H9 (cell line): ENCODE measurements around the gene CASK. TPM values are rescaled to one million over a fixed set of nuclear protein-coding genes. Genes with fewer than 3 reads are reported as not detected.

ENCODE experiments used
- DNase-seq: peaks from one replicate; pipeline ENCODE4 v3.0.0-alpha.2; 2017
- H2AFZ ChIP-seq: one replicate; pipeline ENCODE4 v1.6.1; 2013; ENCODE audit warnings: mild to moderate bottlenecking, low read length, control low read depth, moderate library complexity
- H2AK5ac ChIP-seq: 2 replicates; pipeline ENCODE4 v1.6.1; 2013; ENCODE audit warnings: low read length, control low read depth, mixed read lengths; ENCODE audit not compliant: insufficient read length
- H2BK120ac ChIP-seq: one replicate; pipeline ENCODE4 v1.6.1; 2013; ENCODE audit warnings: low read depth, mild to moderate bottlenecking, low read length, control low read depth, inconsistent platforms; ENCODE audit not compliant: poor library complexity, severe bottlenecking
- H2BK12ac ChIP-seq: 2 replicates; pipeline ENCODE4 v1.6.1; 2013; ENCODE audit warnings: low read length, control low read depth, mixed read lengths, low read depth; ENCODE audit not compliant: insufficient read length
- H2BK15ac ChIP-seq: 2 replicates; pipeline ENCODE4 v1.6.1; 2013; ENCODE audit warnings: low read depth, low read length, control low read depth
- H2BK20ac ChIP-seq: one replicate; pipeline ENCODE4 v1.6.1; 2013; ENCODE audit warnings: low read depth, mild to moderate bottlenecking, low read length, control low read depth, inconsistent platforms; ENCODE audit not compliant: poor library complexity, severe bottlenecking
- H2BK5ac ChIP-seq: 2 replicates; pipeline ENCODE4 v1.6.1; 2013; ENCODE audit warnings: low read length, control low read depth, mixed read lengths; ENCODE audit not compliant: insufficient read length
- H3K14ac ChIP-seq: 2 replicates; pipeline ENCODE4 v1.6.1; 2013; ENCODE audit warnings: low read length, control low read depth; ENCODE audit not compliant: insufficient read depth
- H3K18ac ChIP-seq: 2 replicates; pipeline ENCODE4 v1.6.1; 2013; ENCODE audit warnings: low read depth, mild to moderate bottlenecking, mixed read lengths, low read length, control low read depth; ENCODE audit not compliant: insufficient read length
- H3K23ac ChIP-seq: 2 replicates; pipeline ENCODE4 v1.6.1; 2013; ENCODE audit warnings: low read length, control low read depth, mixed read lengths, low read depth; ENCODE audit not compliant: insufficient read length
- H3K23me2 ChIP-seq: 2 replicates; pipeline ENCODE4 v1.6.1; 2013; ENCODE audit warnings: low read depth, mild to moderate bottlenecking, mixed read lengths, low read length, control low read depth; ENCODE audit not compliant: insufficient read length, poor library complexity, severe bottlenecking
- H3K27ac ChIP-seq: 2 replicates; pipeline ENCODE4 v1.5.1; 2013; ENCODE audit warnings: low read length, control low read depth, mixed read lengths, low read depth; ENCODE audit not compliant: insufficient read length
- H3K27me3 ChIP-seq: 2 replicates; pipeline ENCODE4 v1.6.1; 2013; ENCODE audit warnings: low read length, control low read depth, inconsistent platforms; ENCODE audit not compliant: insufficient read depth
- H3K4ac ChIP-seq: 2 replicates; pipeline ENCODE4 v1.6.1; 2013; ENCODE audit warnings: low read depth, mild to moderate bottlenecking, control low read depth, inconsistent platforms, low read length, moderate library complexity
- H3K4me1 ChIP-seq: 2 replicates; pipeline ENCODE4 v1.6.1; 2013; ENCODE audit warnings: low read length, control low read depth, inconsistent platforms; ENCODE audit not compliant: insufficient read depth
- H3K4me2 ChIP-seq: 2 replicates; pipeline ENCODE4 v1.6.1; 2013; ENCODE audit warnings: low read length, control low read depth, mixed read lengths; ENCODE audit not compliant: insufficient read length, insufficient read depth
- H3K56ac ChIP-seq: 2 replicates; pipeline ENCODE4 v1.6.1; 2013; ENCODE audit warnings: low read depth, mild to moderate bottlenecking, mixed read lengths, low read length, control low read depth; ENCODE audit not compliant: insufficient read length
- H3K79me1 ChIP-seq: 2 replicates; pipeline ENCODE4 v1.6.1; 2013; ENCODE audit warnings: low read depth, mild to moderate bottlenecking, moderate library complexity, low read length, control low read depth, inconsistent platforms; ENCODE audit not compliant: insufficient read depth, poor library complexity, severe bottlenecking
- H3K79me2 ChIP-seq: 2 replicates; pipeline ENCODE4 v1.6.1; 2013; ENCODE audit warnings: low read length, control low read depth, inconsistent platforms; ENCODE audit not compliant: insufficient read depth
- H3K9ac ChIP-seq: 2 replicates; pipeline ENCODE4 v1.6.1; 2013; ENCODE audit warnings: low read length, control low read depth, mixed read lengths; ENCODE audit not compliant: insufficient read length; ENCODE audit errors: extremely low read depth
- H3K9me3 ChIP-seq: one replicate; pipeline ENCODE4 v1.6.1; 2013; ENCODE audit warnings: low read depth, low read length, inconsistent platforms; ENCODE audit not compliant: control insufficient read depth
- H3T11ph ChIP-seq: one replicate; pipeline ENCODE4 v1.6.1; 2013; ENCODE audit warnings: mild to moderate bottlenecking, low read length, control low read depth, inconsistent platforms
- H4K20me1 ChIP-seq: one replicate; pipeline ENCODE4 v1.6.1; 2013; ENCODE audit not compliant: control insufficient read depth, insufficient read length, insufficient read depth
- H4K5ac ChIP-seq: 2 replicates; pipeline ENCODE4 v1.6.1; 2013; ENCODE audit warnings: low read depth, mild to moderate bottlenecking, mixed read lengths, low read length, control low read depth; ENCODE audit not compliant: insufficient read length
- H4K8ac ChIP-seq: replicated peaks from 2 replicates; pipeline ENCODE4 v1.6.1; 2013; ENCODE audit warnings: low read length, control low read depth, mixed read lengths, low read depth; ENCODE audit not compliant: insufficient read length
- H4K91ac ChIP-seq: 2 replicates; pipeline ENCODE4 v1.6.1; 2013; ENCODE audit warnings: low read depth, mild to moderate bottlenecking, moderate library complexity, mixed read lengths, low read length, control low read depth; ENCODE audit not compliant: insufficient read length
- H3K27ac Mint-ChIP-seq, 3 experiments: 2 replicates in 2 of 3; 3 replicates in 1 of 3; pipeline ENCODE4 v1.8.0; 2020 to 2021; ENCODE audit warnings: mixed read lengths in 3 of 3, mild to moderate bottlenecking in 1 of 3, moderate library complexity in 1 of 3
- H3K27me3 Mint-ChIP-seq: 2 replicates; pipeline ENCODE4 v1.8.0; 2021; ENCODE audit warnings: low read depth, mild to moderate bottlenecking, moderate library complexity, mixed read lengths
- H3K36me3 Mint-ChIP-seq, 3 experiments: 2 replicates in 2 of 3; 3 replicates in 1 of 3; pipeline ENCODE4 v1.8.0; 2020 to 2021; ENCODE audit warnings: low read depth in 3 of 3, mixed read lengths in 3 of 3; ENCODE audit not compliant: insufficient read depth in 1 of 3
- H3K4me1 Mint-ChIP-seq, 2 experiments: 2 replicates each; pipeline ENCODE4 v1.8.0; 2020; ENCODE audit warnings: mixed read lengths in 2 of 2
- H3K4me3 Mint-ChIP-seq, 2 experiments: 2 replicates in 1 of 2; 3 replicates in 1 of 2; pipeline ENCODE4 v1.8.0; 2020 to 2021; ENCODE audit warnings: mild to moderate bottlenecking in 2 of 2, mixed read lengths in 2 of 2, moderate library complexity in 1 of 2
- H3K9me3 Mint-ChIP-seq, 2 experiments: 2 replicates in 1 of 2; 3 replicates in 1 of 2; pipeline ENCODE4 v1.8.0; 2020; ENCODE audit warnings: mild to moderate bottlenecking in 2 of 2, mixed read lengths in 2 of 2, moderate library complexity in 1 of 2
- WGBS: extraction: QIAGEN DNeasy Blood & Tissue Kit; methylation state at CpG from one replicate; pipeline ENCODE4 v1.1.7; 2013; ENCODE audit warnings: missing lambda C conversion rate, low lambda C conversion rate, mixed read lengths; ENCODE audit not compliant: insufficient read length; ENCODE audit errors: extremely low coverage; 5-methylcytosine and 5-hydroxymethylcytosine counted together
- total RNA-seq: library from RNA; stranded (reverse); gene quantifications from 2 replicates; pipeline ENCODE4 v1.2.1, GENCODE V29; 2021
- TF ChIP-seq, protein P1 (sequence below): fragments of 200-600 bp; sonication (generic); conservative IDR thresholded peaks from 3 replicates; pipeline ENCODE4 v1.8.0; 2021; ENCODE audit warnings: antibody characterized with exemption, mild to moderate bottlenecking

Gene CASK
- total RNA-seq, 1 experiment from 2014 or later = 44.1 TPM

DNA sequence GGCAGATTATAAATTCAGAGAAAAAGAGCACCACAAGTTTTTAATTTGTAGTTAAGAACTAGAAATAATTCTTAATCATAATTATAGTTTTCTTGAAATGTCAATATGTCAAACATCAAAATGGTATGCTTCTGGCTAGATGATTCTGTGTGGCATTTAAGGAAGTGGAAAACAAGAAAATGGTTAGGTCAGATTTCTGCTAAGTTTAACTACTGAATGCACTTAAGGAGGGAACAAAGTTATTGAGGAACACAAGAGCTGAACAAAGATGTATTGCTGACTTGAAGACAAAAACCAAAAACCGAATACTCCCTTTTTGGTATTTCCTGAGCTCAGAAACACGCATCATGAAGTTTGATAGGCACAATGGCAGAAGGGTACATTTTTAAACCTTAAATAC is 293.3 kb downstream of the CASK start:
- no peak overlapping the region for H3K27ac ChIP-seq
- no peak overlapping the region for H3K23ac ChIP-seq
- no peak overlapping the region for H2BK20ac ChIP-seq
- H2AK5ac ChIP-seq = no peak overlapping the region
- TF ChIP-seq, protein P1, sequence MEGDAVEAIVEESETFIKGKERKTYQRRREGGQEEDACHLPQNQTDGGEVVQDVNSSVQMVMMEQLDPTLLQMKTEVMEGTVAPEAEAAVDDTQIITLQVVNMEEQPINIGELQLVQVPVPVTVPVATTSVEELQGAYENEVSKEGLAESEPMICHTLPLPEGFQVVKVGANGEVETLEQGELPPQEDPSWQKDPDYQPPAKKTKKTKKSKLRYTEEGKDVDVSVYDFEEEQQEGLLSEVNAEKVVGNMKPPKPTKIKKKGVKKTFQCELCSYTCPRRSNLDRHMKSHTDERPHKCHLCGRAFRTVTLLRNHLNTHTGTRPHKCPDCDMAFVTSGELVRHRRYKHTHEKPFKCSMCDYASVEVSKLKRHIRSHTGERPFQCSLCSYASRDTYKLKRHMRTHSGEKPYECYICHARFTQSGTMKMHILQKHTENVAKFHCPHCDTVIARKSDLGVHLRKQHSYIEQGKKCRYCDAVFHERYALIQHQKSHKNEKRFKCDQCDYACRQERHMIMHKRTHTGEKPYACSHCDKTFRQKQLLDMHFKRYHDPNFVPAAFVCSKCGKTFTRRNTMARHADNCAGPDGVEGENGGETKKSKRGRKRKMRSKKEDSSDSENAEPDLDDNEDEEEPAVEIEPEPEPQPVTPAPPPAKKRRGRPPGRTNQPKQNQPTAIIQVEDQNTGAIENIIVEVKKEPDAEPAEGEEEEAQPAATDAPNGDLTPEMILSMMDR = no peak
- no peak overlapping the region for H4K91ac ChIP-seq
- Mint-ChIP-seq H3K4me3 (no peak overlapping the region), H3K9me3 (peaks cover 18 to 19% of the 10 kb centered on the region in 2 experiments), H3K27ac (no peak overlapping the region; a peak in 1 of 7 replicates), H3K27me3 (no peaks in the 10 kb centered on the region), H3K36me3 (peaks cover 6 to 7% (median 6%) of the 10 kb centered on the region in 3 experiments; a peak in 5 of 7 replicates), H3K4me1 (peaks cover 3 to 8% of the 10 kb centered on the region in 2 experiments)
- no peak overlapping the region for H3T11ph ChIP-seq
- H3K79me2 ChIP-seq = no peaks in the 10 kb centered on the region
- H4K8ac ChIP-seq = no peak overlapping the region
- no peak overlapping the region for H3K56ac ChIP-seq
- no peak overlapping the region for H2BK120ac ChIP-seq
- H2BK5ac ChIP-seq = no peak overlapping the region
- H3K4me1 ChIP-seq = no peaks in the 10 kb centered on the region
- no CpG with 5 or more reads among the region's 2 CpGs for WGBS
- no peaks in the 10 kb centered on the region for H3K9me3 ChIP-seq
- no peak overlapping the region for H2AFZ ChIP-seq
- H3K4me2 ChIP-seq = no peak overlapping the region
- H2BK12ac ChIP-seq = no peak overlapping the region
- no peak overlapping the region for H3K18ac ChIP-seq
- H3K4ac ChIP-seq = no peak overlapping the region
- no peaks in the 10 kb centered on the region for H4K20me1 ChIP-seq
- DNase-seq = no peak
- no peak overlapping the region for H4K5ac ChIP-seq
- H3K27me3 ChIP-seq = no peaks in the 10 kb centered on the region
- H3K14ac ChIP-seq = no peak overlapping the region
- H3K23me2 ChIP-seq = no peaks in the 10 kb centered on the region
- H2BK15ac ChIP-seq = no peak overlapping the region
- H3K9ac ChIP-seq = no peak overlapping the region
- H3K79me1 ChIP-seq = no peaks in the 10 kb centered on the region
